OCI-LY7 (cell line): Measurements from ENCODE around the gene SPAG5.

Source experiments
- EZH2phosphoT487 ChIP-seq: fragments of 200-600 bp; sonication (generic); IDR thresholded peaks from 2 replicates; pipeline ENCODE4 v1.6.1; 2018; ENCODE audit warnings: low read depth, borderline replicate concordance, mild to moderate bottlenecking, mixed run types, antibody characterized with exemption, low read length, moderate library complexity, mixed read lengths
- TF ChIP-seq, protein P1 (sequence below): fragments of 200-600 bp; sonication (generic); conservative IDR thresholded peaks from 2 replicates; pipeline ENCODE4 v1.5.1; 2014; ENCODE audit warnings: mild to moderate bottlenecking, antibody characterized with exemption, low read length, moderate library complexity, mixed read lengths

DNA sequence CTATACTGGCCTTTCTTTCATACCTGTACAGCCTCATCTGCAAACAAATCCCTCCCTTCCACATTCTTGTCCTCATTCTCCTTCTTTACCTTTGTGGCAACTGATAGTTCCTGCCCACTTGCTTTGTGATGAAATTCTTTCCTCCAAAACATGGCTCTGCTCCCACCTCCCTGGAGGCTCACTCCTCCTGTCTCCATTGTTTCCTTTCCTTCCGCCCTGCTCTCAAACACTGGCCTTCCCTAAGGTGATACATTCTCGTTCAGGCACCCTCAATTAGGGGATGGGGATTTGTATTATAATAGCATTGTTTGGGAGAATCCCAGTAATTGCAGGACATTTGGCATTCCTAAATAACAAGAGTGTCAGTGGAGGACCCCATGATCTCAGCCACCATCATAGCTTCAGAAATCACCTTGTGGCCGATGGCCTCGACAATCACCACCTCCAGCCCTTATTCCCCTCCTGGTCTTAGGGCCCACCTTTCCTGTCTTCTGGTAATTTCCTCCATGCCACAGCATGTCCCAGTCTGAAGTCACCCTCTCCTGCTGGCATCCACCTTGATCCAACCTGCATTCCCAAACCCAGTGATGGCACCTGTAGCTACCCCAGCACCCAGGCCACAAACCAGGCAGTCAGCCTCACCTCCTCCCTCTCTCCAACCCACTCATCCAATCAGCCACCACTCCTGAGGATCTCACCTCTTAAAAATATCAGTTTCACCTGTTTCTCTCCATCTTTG is 54.3 kb downstream of the SPAG5 start:
- TF ChIP-seq, protein P1, sequence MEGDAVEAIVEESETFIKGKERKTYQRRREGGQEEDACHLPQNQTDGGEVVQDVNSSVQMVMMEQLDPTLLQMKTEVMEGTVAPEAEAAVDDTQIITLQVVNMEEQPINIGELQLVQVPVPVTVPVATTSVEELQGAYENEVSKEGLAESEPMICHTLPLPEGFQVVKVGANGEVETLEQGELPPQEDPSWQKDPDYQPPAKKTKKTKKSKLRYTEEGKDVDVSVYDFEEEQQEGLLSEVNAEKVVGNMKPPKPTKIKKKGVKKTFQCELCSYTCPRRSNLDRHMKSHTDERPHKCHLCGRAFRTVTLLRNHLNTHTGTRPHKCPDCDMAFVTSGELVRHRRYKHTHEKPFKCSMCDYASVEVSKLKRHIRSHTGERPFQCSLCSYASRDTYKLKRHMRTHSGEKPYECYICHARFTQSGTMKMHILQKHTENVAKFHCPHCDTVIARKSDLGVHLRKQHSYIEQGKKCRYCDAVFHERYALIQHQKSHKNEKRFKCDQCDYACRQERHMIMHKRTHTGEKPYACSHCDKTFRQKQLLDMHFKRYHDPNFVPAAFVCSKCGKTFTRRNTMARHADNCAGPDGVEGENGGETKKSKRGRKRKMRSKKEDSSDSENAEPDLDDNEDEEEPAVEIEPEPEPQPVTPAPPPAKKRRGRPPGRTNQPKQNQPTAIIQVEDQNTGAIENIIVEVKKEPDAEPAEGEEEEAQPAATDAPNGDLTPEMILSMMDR, result no peak
- TF ChIP-seq EZH2phosphoT487, result no peak
